Upper lobe of left lung (tissue), 4 donors: Measurements from ENCODE around the gene PPIE.

Experiments
- POLR2A ChIP-seq, 4 donors: fragments of 450-650 bp; IDR thresholded peaks; one replicate each; pipeline ENCODE4 v1.5.1; 2016 to 2017; ENCODE audit warnings: antibody characterized with exemption in 4 of 4, mild to moderate bottlenecking in 2 of 4
- POLR2AphosphoS5 ChIP-seq, 2 donors: sonication (generic); formaldehyde crosslinking; IDR thresholded peaks; one replicate each; pipeline ENCODE4 v1.5.1; 2017; ENCODE audit warnings: antibody characterized with exemption in 2 of 2
- TF ChIP-seq, protein P1 (sequence below), 6 experiments: fragments of 450-650 bp in 4 of 6; fragments of 200-600 bp in 2 of 6; sonication (generic) in 2 of 6; IDR thresholded peaks; one replicate each; pipeline ENCODE4 v1.5.1; 2016 to 2019; ENCODE audit warnings: antibody characterized with exemption in 6 of 6

DNA sequence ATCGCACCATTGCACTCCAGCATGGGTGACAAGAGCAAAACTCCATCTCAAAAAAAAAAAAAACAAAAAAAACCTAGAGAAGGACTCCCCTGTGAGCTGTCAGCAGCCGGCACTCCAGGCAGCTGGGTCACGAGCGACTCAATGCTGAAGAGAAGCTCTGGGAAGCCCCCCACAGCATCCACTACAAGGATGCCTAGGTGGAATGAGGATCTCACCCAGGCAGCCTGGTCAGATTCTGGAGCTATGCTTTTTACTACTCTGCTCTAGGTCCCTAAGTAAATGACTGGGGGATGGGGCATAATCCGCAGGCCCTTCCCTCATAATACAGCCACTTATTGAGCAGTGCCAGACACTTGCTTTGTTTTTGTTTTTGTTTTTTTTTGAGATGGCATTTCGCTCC, 43.4 kb downstream of the PPIE start:
- TF ChIP-seq POLR2A (IDR thresholded peaks at IDR 0.05) (no peak), POLR2AphosphoS5 (IDR thresholded peaks at IDR 0.05) (no peak)
- TF ChIP-seq, protein P1, sequence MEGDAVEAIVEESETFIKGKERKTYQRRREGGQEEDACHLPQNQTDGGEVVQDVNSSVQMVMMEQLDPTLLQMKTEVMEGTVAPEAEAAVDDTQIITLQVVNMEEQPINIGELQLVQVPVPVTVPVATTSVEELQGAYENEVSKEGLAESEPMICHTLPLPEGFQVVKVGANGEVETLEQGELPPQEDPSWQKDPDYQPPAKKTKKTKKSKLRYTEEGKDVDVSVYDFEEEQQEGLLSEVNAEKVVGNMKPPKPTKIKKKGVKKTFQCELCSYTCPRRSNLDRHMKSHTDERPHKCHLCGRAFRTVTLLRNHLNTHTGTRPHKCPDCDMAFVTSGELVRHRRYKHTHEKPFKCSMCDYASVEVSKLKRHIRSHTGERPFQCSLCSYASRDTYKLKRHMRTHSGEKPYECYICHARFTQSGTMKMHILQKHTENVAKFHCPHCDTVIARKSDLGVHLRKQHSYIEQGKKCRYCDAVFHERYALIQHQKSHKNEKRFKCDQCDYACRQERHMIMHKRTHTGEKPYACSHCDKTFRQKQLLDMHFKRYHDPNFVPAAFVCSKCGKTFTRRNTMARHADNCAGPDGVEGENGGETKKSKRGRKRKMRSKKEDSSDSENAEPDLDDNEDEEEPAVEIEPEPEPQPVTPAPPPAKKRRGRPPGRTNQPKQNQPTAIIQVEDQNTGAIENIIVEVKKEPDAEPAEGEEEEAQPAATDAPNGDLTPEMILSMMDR (IDR thresholded peaks at IDR 0.05): no peak
